ENCODE data around the gene POLDIP2. TPM values are rescaled to one million over a fixed set of nuclear protein-coding genes. Genes with fewer than 3 reads are reported as not detected.

POLDIP2 gene
- total RNA-seq, 1 donor from 2014 or later: 27.2 TPM

DNA sequence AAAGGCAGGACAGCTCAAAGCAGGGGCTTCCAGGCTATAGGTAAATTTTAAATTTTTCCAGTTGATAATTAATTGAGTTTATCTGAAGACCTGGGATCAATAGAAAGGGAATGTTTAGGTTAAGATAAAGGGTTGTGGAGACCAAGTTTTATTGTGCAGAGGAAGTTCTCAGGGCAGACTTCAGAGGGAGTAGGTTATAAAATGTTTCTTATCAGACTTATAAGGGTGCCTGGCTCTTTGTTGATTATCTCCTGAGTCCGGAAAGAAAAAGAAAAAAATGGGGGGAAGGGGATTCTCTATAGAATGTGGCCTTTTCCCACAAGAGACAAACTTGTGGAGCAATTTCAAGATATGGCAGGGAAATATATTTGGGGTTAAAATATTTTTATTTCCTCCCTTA is 32.8 kb upstream of the POLDIP2 start:
- no peak for DNase-seq (ENCODE audit: low spot score)

DNA sequence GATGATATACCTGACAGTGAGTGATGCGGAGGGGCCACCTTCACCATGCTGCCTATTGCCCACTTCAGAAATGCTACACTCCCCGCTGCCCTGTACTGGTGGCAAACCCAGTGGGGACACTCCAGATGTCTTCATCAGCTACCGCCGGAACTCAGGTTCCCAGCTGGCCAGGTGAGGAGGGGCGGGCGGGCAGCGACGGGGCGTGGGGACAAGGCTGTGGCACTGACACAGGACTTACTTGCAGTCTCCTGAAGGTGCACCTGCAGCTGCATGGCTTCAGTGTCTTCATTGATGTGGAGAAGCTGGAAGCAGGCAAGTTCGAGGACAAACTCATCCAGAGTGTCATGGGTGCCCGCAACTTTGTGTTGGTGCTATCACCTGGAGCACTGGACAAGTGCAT is 30.8 kb upstream of the POLDIP2 start:
- DNase-seq (ENCODE audit: low spot score): no peak

DNA sequence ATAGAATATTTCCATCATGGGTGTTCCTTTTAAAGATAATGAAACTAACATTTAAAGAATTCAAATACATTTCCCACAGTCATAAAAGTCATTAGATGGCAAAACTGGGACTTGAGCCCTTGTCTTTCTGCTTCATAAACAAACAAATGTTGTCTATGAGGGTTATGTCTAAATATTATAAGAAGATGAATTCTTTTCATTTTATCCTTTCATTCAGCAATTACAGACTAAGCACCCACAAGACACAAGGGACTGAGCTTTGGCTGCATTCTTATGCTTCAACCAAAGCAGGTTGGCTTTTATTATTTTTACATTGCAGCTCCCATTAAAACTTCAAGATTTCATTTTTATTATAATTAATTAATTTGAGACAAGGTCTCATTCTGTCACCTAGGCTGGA is 29.1 kb upstream of the POLDIP2 start:
- DNase-seq (ENCODE audit: low spot score): no peak

DNA sequence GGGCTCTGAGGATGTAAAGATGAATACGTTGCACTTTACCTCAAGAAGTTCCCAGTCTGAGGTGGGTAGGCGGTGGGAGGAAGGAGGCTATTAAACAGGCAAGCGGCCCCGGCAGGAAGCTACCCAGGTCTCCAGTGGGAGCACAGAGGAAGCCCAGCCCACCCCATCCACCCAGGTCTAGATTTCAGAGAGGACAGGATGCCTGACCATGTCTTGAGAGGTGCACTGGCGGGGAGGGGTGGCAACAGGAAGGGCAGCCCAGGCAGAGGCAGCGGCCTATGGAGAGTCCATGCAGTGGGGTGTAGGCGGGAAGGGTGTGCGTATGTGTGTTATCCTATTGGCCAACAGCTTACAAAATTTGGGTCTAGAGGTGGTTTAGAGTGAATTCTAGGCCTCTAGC is 28.1 kb upstream of the POLDIP2 start:
- DNase-seq (ENCODE audit: low spot score): no peak

DNA sequence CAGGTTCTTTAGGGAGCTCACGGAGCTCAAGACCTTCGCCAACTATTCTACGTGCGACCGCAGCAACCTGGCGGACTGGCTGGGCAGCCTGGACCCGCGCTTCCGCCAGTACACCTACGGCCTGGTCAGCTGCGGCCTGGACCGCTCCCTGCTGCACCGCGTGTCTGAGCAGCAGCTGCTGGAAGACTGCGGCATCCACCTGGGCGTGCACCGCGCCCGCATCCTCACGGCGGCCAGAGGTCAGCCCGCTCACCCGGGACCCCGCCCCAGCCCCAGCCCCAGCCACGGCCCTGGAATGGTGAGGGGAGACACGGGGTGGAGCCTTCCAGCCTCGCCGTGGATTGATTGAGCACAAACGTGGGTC is 27.7 kb upstream of the POLDIP2 start:
- no peak for DNase-seq (ENCODE audit: low spot score)

DNA sequence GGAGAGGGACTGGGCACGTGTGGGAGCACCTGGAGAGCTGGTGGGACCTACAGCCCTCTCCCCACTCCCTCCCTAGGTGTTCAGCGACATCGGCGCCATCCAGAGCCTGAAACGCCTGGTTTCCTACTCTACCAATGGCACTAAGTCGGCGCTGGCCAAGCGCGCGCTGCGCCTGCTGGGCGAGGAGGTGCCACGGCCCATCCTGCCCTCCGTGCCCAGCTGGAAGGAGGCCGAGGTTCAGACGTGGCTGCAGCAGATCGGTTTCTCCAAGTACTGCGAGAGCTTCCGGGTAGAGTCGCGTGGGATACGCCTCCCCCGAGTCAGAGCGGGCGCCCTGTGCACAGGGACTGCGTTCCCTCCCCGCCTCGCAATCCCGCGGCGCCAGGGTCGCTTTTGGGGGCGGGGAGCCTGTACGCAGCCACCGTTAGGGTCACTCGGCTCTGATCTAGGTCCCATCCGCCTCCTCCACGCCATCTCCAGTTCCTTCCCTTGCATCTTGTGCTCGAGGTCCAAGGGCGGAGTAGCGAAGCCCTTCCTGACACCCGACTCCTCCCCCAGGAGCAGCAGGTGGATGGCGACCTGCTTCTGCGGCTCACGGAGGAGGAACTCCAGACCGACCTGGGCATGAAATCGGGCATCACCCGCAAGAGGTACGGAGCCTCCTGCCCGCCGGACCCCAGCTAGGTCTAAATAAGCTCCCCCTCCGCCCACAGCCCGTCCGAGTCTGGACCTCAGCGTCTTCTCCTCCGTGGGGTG is 27.1 kb upstream of the POLDIP2 start:
- DNase-seq (ENCODE audit: low spot score): no peak

DNA sequence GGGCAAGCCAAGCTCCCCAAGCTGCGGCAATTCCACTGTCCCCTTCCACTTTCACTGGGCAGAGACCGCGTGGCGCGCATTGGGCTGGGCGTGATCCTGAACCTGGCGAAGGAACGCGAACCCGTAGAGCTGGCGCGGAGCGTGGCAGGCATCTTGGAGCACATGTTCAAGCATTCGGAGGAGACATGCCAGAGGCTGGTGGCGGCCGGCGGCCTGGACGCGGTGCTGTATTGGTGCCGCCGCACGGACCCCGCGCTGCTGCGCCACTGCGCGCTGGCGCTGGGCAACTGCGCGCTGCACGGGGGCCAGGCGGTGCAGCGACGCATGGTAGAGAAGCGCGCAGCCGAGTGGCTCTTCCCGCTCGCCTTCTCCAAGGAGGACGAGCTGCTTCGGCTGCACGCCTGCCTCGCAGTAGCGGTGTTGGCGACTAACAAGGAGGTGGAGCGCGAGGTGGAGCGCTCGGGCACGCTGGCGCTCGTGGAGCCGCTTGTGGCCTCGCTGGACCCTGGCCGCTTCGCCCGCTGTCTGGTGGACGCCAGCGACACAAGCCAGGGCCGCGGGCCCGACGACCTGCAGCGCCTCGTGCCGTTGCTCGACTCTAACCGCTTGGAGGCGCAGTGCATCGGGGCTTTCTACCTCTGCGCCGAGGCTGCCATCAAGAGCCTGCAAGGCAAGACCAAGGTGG is 24.0 kb upstream of the POLDIP2 start:
- DNase-seq (ENCODE audit: low spot score): no peak

DNA sequence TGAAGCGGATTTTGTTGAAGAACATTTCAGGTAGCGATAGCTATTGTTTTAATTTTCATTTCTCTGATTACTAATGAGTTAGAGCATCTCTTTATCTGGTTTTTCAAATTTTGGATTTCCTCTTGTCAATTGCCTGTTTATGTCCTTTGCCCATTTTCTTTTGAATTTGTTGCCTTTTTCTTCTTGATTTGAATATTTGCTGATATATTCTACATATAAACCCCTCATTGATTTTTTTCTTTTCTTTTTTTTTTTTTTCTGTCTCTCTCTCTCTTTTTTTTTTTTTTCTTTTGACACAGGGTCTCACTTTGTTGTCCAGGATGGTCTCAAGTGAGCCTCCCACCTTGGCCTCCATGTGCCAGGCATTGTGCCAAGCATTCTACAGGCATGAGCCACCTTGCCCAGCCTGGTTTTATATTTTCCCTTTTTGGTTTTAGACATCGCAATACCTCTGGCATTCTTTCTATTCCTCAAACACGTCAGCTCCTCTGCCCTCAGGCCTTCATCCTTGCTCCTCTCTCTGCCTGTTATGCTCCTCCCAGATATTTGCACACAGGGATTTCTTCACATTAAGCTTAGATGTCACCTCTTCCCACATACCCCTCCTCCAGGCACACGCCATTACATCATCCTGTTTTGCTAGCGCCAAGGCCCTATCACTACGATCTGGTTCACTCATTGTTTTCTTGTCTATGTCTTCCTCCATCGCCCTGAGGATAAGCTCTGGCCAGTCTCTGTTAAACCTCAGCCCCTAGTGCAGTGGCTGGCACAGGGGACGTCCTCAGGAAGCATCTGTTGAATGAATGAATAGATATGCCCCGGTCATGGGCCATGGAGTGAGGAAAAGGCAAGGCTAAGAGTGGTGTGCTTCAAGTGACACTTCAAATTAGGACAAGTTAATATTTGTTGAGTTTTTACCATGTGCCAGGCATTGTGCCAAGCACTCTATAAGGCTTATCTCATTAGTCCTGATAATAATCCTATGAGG is 22.8 kb upstream of the POLDIP2 start:
- no peak for DNase-seq (ENCODE audit: low spot score)

DNA sequence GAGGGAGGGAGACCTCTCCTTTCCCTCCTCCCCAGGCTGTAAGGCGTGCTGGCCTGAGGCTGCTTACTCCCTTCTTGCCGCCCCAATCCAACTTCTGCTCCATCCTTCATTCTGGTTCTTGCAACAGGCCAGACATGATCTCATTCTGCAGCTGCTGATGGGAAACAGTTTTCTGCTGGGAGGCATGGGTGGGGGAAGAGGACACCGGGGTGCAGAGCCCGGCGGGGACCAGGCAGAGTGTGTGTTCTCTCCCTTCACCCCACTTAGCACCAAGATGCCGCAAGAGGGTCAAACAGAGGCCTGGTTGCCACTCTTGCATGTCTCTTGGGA is 15.6 kb upstream of the POLDIP2 start:
- DNase-seq (ENCODE audit: low spot score): no peak

DNA sequence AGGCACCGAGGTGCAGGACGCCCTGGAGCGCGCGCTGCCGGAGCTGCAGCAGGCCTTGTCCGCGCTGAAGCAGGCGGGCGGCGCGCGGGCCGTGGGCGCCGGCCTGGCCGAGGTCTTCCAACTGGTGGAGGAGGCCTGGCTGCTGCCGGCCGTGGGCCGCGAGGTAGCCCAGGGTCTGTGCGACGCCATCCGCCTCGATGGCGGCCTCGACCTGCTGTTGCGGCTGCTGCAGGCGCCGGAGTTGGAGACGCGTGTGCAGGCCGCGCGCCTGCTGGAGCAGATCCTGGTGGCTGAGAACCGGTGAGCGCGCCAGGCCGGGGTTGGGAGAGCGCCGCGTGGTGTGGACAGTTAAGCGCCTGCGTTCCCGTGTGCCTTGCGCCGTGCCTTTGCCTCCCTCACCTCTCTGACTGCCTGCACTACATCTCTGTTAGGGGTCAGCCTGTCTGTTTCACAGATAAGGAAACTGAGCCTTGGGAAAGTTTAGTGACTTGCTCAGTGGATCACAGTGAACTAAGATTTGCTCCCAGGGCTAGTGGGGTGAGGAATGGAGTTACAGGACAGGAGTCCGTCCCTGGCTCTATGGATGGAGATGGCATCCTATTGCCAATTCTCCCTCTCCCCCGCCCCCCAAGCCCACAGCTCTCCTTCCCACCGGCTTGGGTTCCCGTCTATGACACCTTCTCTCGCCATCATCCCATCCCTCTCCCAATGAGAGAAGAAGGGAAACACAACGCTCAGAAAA is 15.0 kb upstream of the POLDIP2 start:
- DNase-seq (ENCODE audit: low spot score): peak; percentile 32

DNA sequence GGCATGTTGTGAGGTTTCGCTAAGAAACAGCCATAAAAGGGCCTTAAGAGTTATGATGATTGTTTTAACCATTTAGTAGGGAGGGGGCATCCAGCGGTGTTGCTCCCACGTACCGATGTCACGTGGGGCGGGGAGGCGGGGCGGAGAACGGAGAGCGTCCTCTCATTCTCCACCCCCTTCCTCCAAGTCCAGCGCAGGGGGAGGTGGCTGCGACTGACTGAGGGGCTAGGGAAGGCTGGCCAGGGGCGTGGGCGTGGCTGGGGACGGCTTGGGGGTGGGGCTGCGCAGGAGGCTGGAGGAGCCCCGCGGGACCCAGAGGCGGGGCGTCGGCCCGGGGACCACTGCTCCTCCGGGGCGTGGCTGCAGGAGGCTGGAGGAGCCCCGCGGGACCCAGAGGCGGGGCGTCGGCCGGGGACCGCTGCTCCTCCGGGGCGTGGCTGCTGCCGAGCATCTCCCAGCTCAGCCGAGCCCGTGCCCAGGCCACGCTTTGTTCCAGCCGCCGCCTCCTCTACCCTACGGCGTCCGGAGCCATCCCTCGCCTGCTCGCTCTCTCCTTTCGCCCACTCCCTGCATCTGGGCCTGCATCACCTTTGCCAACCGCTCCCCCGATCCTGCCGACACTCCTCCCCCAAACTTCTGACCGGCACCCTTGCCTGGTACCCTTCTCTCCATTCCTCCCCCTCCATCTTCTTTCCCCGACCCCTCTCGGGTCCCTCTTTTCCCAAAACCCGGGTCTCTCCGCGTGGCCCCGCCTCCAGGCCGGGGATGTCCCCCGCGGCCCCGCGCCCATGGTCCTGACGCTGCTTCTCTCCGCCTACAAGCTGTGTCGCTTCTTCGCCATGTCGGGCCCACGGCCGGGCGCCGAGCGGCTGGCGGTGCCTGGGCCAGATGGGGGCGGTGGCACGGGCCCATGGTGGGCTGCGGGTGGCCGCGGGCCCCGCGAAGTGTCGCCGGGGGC is 14.2 kb upstream of the POLDIP2 start, which contains the start of gene SARM1:
Gene SARM1 (plus strand): TSS at position 450 of the 958 bp plus-strand sequence. CDS start 339 bp downstream, at position 789.
- DNase-seq (ENCODE audit: low spot score): peak; percentile 97

DNA sequence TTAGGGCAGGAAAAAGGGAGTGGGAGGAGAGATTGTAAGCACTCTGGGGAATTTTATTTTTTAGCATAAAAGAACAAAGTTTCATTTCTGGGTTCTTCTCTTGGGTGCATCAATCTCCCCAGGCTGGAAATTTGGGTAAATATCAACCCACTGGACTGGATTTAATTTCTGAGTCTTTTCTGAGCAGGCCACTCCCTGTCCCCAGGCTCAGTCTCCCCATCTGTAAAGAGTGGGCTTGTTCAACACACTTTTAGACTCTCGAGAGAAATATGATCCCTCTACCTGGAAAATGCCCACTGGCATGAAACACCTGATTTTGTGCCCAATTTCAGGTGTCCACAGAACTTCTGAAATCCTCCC is 13.4 kb upstream of the POLDIP2 start:
- no peak for DNase-seq (ENCODE audit: low spot score)

DNA sequence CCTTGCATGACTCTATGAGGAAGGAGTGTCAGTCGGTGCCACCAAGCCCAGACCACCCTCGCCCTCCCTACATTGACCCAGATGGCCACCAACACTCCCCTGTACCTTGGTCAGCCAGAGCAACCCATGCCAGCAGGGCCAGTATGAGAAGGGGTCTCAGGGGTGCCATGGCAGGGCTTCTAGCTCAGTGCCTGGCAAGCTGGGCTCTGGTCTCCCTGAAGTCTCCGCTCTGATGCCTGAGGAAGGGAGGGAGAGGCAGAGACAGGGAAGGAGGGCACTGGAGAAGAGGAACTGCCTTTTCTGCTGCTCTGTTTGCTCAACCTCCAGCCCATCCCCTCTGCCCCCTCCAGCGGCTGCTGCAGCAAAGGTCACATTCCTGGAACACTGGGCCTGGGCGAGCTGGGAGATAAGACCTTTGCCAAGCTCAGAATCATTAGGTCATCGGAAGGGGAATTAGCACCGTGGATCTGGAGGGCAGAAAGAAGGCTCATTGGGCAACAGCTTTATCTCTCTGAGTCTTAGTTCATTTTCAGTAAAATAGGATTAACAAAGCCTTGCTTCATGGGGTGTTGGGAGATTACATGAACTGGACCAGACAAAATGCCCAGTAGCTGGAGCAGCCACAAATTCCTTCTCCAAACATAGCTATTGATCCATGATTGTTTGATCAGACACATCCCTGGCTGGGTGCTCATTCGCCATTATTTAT is 12.9 kb upstream of the POLDIP2 start, which contains the start of gene VTN:
Gene VTN (minus strand): TSS at position 273 of the 709 bp plus-strand sequence. CDS start 104 bp downstream, at position 169.
- peak; percentile 77 for DNase-seq (ENCODE audit: low spot score)

DNA sequence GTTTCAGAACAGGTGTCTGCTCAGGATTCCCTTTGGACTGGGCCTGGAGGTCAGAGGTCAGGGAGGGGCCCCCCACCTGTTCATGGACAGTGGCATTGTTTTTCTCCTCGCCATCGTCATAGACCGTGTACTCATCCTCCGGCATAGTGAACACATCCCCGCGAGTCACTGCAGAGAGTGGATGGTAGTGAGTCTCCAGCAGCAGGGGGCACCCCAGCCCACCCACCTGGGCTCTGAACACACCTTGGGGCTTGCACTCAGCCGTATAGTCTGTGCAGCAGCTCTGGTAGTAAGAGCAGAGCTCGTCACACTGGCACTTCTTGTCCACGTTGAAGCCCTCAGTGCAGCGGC is 12.3 kb upstream of the POLDIP2 start:
- DNase-seq (ENCODE audit: low spot score): no peak

DNA sequence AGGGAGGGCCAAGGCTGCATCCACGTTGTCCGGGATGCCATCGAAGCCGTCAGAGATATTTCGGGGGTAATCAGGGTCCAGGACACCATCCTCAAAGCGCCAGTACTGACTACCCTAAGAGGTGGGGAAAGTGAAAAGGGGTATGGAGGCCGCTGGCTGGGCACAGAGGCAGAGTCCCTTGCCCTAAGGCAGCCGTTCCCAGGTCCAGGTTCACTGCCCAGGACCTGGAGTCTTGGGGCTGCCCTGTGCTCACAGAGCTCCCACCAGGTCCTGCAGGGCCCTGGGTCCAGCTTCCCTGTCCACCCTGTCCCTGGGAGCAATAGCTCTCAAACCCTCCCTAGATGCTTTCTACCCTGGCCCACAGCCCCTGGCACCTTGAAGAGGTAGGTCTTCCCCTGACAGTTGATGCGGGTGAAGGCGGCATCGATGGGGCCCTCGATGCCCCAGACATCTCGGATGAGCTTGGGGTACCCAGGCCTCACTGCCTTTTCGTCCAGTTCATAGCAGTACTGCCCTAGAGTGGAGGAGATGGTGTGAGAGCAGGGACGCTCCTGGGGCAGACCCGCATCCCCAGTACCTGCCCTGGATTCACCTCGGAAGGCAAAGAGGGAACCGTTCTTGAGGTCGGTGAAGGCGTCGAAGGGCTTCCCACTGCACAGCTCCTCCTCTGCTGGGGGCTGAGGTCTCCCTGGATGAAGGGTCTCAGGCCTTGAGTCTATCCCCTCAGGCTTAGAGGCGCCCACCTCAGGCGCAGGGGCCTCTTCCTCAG is 11.8 kb upstream of the POLDIP2 start:
- no peak for DNase-seq (ENCODE audit: low spot score)

DNA sequence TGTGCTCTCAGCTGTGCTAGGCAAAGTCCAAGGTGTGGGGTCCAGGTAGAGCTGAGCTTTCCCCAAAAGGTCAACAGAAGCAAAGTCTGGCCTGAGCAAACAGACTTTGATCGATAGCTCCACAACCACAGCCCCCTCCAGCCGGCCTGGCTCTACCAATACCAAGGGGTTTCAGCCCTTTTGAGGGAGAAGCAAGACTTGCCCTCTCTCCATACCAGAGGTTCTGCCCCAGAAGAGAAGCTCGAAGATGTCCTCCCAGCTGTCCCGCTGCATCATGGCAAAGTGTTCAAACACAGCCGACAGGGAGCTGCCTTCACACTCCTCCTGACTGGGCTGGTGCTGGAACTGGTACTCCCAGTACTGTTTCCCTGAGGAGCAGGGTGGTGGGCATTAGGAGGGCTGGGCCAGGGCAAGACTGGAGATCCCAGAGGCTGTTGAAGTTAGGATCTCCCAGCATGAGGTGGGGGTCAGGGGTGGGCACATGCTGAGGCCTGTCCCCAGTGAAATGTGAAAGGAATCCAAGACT is 11.0 kb upstream of the POLDIP2 start:
- no peak for DNase-seq (ENCODE audit: low spot score)

DNA sequence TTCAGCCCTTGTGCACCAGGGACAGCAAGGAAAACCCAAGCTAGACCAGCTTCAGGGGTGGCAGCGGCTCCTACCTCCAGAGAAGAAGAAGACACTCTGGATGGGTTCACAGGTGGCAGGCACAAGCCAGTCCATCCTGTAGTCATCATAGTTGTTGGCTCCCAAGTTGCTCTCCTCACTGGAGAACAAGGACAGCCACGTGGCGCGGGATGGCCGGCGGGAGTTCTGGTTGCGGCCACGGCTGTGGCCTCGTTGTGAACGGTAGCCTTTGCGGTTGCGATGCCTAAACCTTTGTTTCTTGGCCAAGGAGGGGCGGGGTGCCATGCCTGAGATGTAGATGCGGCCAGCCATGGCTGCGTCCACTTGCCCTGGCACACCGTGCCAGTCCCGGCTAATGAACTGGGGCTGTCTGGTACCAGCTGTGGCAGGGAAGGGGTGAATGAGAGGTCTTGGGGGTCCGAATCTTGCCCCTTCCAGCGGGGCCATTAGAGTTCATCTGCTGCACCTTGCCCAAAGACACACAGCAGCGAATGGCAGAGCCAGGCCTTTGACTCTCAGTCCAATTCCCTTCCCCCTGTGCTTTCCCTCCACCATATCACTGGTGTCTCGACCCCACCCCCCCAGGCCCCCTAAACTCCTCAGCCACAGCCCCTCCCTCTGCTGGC is 10.4 kb upstream of the POLDIP2 start:
- DNase-seq (ENCODE audit: low spot score): no peak

DNA sequence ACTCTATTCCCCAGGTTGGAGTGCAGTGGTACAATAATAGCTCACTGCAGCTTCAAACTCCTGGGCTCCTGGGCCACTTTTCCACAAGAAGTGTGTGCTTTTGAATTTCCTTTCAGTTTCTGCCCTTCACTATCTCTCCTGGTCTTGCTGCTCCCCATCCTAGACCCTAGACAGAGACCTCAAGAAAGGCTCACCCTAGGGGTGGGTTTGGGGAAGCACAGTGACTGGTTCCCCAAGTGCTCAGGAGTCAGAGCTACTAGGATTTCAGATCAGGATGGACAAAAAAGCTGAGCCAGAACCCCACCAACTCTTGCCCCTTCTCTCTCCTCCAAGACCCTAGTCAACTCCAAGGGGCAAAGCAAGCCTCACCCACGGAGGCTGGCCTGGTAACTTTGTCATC is 9.3 kb upstream of the POLDIP2 start:
- DNase-seq (ENCODE audit: low spot score): no peak

All from umbilical cord (tissue), 2 donors.